K562 (cell line): ENCODE results near the gene SGPP2. TPM values are rescaled to one million over a fixed set of nuclear protein-coding genes. Genes with fewer than 3 reads are reported as not detected.

Source experiments
- ATAC-seq: fragments of 200-7000 bp; cut with Tn5 transposase; 3 replicates; pipeline ENCODE4 v1.9.1; 2020; ENCODE audit warnings: moderate library complexity
- BruUV-seq: library from RNA; stranded (reverse); fragments of 400-500 nt; replicated peaks from 2 replicates; lab custom pipeline; 2021; lab: Mats Ljungman, UMichigan
- CTCF ChIA-PET: fragments of 300-600 bp; formaldehyde crosslinking; extraction: SDS; loops from one replicate; lab custom pipeline; 2021; ENCODE audit warnings: low intra/inter-chr PET ratio; lab: Yijun Ruan, JAX
- POLR2A ChIA-PET: fragments of 300-600, 350-650 bp; sonication (Branson Sonifier 250); formaldehyde crosslinking; extraction: SDS; loops from one replicate; lab custom pipeline; 2021; ENCODE audit warnings: antibody characterized with exemption, inconsistent platforms; lab: Yijun Ruan, JAX
- DNase-seq, 4 experiments: peaks; one replicate each; pipeline versions ENCODE4 v3.0.0 to v3.0.0-alpha.2; 2011 to 2018; ENCODE audit warnings: low spot score in 3 of 4, mixed read lengths in 3 of 4; ENCODE audit errors: extremely low read depth in 1 of 4
- FAIRE-seq: peaks from 2 replicates; lab custom pipeline; 2011; peaks lifted over from hg19 to GRCh38; lab: Jason Lieb, UNC
- H2AFZ ChIP-seq: 2 replicates; pipeline ENCODE4 v1.6.0; 2011; ENCODE audit warnings: low read depth, low read length, control low read depth, inconsistent platforms
- H3K27ac ChIP-seq: fragments of 200-600 bp; 3 replicates; pipeline ENCODE4 v1.8.0; 2011; ENCODE audit warnings: low read depth, mild to moderate bottlenecking, control low read depth, inconsistent platforms, low read length, moderate library complexity, mixed read lengths; ENCODE audit errors: extremely low read depth
- H3K27me3 ChIP-seq, 2 experiments: fragments of 300-600 bp in 1 of 2; 2 replicates in 1 of 2; 3 replicates in 1 of 2; pipeline versions ENCODE4 v1.6.0 to v1.8.0; 2011; ENCODE audit warnings: inconsistent platforms in 2 of 2, low read length in 2 of 2, mild to moderate bottlenecking in 1 of 2, mixed read lengths in 1 of 2, moderate library complexity in 1 of 2; ENCODE audit not compliant: control insufficient read depth in 2 of 2, insufficient read depth in 2 of 2
- H3K36me3 ChIP-seq: fragments of 300-600 bp; 3 replicates; pipeline ENCODE4 v1.8.0; 2011; ENCODE audit warnings: mild to moderate bottlenecking, low read length, inconsistent platforms; ENCODE audit not compliant: control insufficient read depth, insufficient read depth
- H3K4me1 ChIP-seq, 2 experiments: fragments of 200-600 bp in 1 of 2; replicated peaks in 1 of 2; 2 replicates in 1 of 2; 3 replicates in 1 of 2; pipeline versions ENCODE4 v1.5.1 to v1.8.0; 2011; ENCODE audit warnings: inconsistent platforms in 2 of 2, low read length in 2 of 2, mild to moderate bottlenecking in 1 of 2, mixed read lengths in 1 of 2, moderate library complexity in 1 of 2; ENCODE audit not compliant: control insufficient read depth in 2 of 2, insufficient read depth in 2 of 2
- H3K4me2 ChIP-seq: 2 replicates; pipeline ENCODE4 v1.6.1; 2011; ENCODE audit warnings: low read length, control low read depth, inconsistent platforms, mixed read lengths; ENCODE audit not compliant: insufficient read depth
- H3K4me3 ChIP-seq: fragments of 200-600 bp; sonication (generic), shearing (Covaris generic); 2 replicates; pipeline ENCODE4 v1.5.1; 2016; ENCODE audit warnings: control low read depth, inconsistent platforms
- H3K79me2 ChIP-seq: fragments of 200-600 bp; 3 replicates; pipeline ENCODE4 v1.8.0; 2011; ENCODE audit warnings: low read length, inconsistent platforms; ENCODE audit not compliant: control insufficient read depth, insufficient read depth
- H3K9ac ChIP-seq, 2 experiments: 2 replicates each; pipeline versions ENCODE4 v1.6.0 to v1.6.1; 2011; ENCODE audit warnings: low read depth in 2 of 2, low read length in 2 of 2, control low read depth in 1 of 2, inconsistent platforms in 1 of 2, mild to moderate bottlenecking in 1 of 2, mixed read lengths in 1 of 2; ENCODE audit not compliant: insufficient read depth in 1 of 2
- H3K9me1 ChIP-seq: one replicate; pipeline ENCODE4 v1.6.0; 2011; ENCODE audit warnings: inconsistent platforms, mild to moderate bottlenecking, low read length, moderate library complexity; ENCODE audit not compliant: control insufficient read depth, insufficient read depth
- H3K9me3 ChIP-seq: replicated peaks from 2 replicates; pipeline ENCODE4 v1.5.1; 2011; ENCODE audit warnings: low read depth, low read length, inconsistent platforms; ENCODE audit not compliant: control insufficient read depth, insufficient read depth
- H4K20me1 ChIP-seq: replicated peaks from 2 replicates; pipeline ENCODE4 v1.6.1; 2011; ENCODE audit warnings: low read length, inconsistent platforms, mixed read lengths; ENCODE audit not compliant: control insufficient read depth, insufficient read depth
- BRD4 ChIP-seq: fragments of 200-600 bp; sonication (generic); IDR thresholded peaks from 2 replicates; pipeline ENCODE4 v1.6.1; 2017; ENCODE audit warnings: inconsistent platforms
- HLTF ChIP-seq: fragments of 450-650 bp; IDR thresholded peaks from 2 replicates; pipeline ENCODE4 v1.6.1; 2016
- ZBTB8A ChIP-seq: fragments of 450-650 bp; IDR thresholded peaks from 2 replicates; pipeline ENCODE4 v1.6.1; 2018; ENCODE audit warnings: mild to moderate bottlenecking, moderate library complexity; ENCODE audit not compliant: partially characterized antibody
- WGBS: fragments of 100-300 bp; shearing (Covaris generic); methylation state at CpG from one replicate; pipeline ENCODE4 v1.1.6; 2016; ENCODE audit warnings: low coverage, mixed read lengths; ENCODE audit not compliant: insufficient coverage; ENCODE audit errors: missing lambda C conversion rate; 5-methylcytosine and 5-hydroxymethylcytosine counted together
- in situ Hi-C: fragments of 300-500 bp; cut with MboI; formaldehyde crosslinking; loops from 4 replicates; pipeline ENCODE4 v1.15.0; 2018; ENCODE audit warnings: inconsistent platforms, mixed read lengths
- intact Hi-C: fragments of 100-400 bp; cut with micrococcal nuclease; formaldehyde crosslinking; loops from 2 replicates; pipeline ENCODE4 v1.14.2; 2022
- polyA plus RNA-seq, 8 experiments: library from polyadenylated mRNA; depleted of rRNA in 4 of 8; stranded (reverse) in 5 of 8; unstranded in 3 of 8; fragments of >200 nt; fragmentation: Nextera tagmentation in 2 of 8; fragmentation: Illumina TruSeq in 1 of 8; extraction: Ambion mirVana in 2 of 8; extraction: Trizol in 1 of 8; gene quantifications; 2 replicates each; pipeline versions ENCODE4 v1.2.1 to v1.2.3, GENCODE V29; 2011 to 2014; ENCODE audit warnings: inconsistent platforms in 1 of 8, missing spikeins in 1 of 8
- total RNA-seq, 7 experiments: library from RNA; depleted of rRNA in 6 of 7; stranded (reverse); fragments of >200 nt in 6 of 7; fragmentation: Illumina TruSeq in 2 of 7; extraction: Trizol in 2 of 7; gene quantifications; 2 replicates each; pipeline versions ENCODE4 v1.2.1 to v1.2.3, GENCODE V29; 2011 to 2021; ENCODE audit warnings: low replicate concordance in 1 of 7
- TF ChIP-seq, protein P1 (sequence below): fragments of 250-450 bp; sonication (Bioruptor Pico); IDR thresholded peaks from 2 replicates; pipeline ENCODE4 v1.4.0; 2020
- TF ChIP-seq, protein P2 (sequence below): sonication (generic); formaldehyde crosslinking; IDR thresholded peaks from 2 replicates; pipeline ENCODE4 v1.9.0; 2022; ENCODE audit warnings: mild to moderate bottlenecking, missing genetic modification reagents

SGPP2 gene
- total and polyA plus RNA-seq, 9 of the 15 experiments (the other 6 are each of a cell fraction or from before 2014, with no cell fraction given): 0.01 to 0.04 TPM; not detected in 7

DNA sequence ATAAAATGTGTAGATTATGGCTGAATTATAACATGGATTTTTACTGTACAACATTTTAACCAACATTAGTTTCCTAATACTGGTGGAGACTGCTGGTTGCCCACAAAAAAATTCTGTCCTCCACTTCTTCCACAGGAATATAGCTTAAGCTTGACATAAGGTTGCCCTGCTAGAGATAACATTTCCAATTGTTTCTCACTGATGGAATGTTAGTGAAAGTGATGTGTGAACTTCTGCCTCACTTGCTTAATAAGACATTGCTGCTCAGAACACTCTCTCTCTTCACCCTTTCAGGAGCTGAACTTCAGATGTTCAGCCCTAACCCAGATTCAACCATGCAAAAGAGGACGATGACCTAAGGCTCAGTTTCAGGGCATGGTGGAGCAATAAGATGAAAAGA is 2.7 kb upstream of the SGPP2 start (continued):
- TF ChIP-seq, protein P1, sequence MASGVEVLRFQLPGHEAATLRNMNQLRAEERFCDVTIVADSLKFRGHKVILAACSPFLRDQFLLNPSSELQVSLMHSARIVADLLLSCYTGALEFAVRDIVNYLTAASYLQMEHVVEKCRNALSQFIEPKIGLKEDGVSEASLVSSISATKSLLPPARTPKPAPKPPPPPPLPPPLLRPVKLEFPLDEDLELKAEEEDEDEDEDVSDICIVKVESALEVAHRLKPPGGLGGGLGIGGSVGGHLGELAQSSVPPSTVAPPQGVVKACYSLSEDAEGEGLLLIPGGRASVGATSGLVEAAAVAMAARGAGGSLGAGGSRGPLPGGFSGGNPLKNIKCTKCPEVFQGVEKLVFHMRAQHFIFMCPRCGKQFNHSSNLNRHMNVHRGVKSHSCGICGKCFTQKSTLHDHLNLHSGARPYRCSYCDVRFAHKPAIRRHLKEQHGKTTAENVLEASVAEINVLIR (CRISPR knock-in tag): no peak
- no peak for TF ChIP-seq BRD4

GRCh38 chr2:222423186-222423585 is 1.2 kb upstream of the SGPP2 start:
- ChIA-PET POLR2A (no interaction called here), CTCF (no interaction called here)
- Histone ChIP-seq H3K36me3 (no peaks in the 10 kb centered on the region), H3K4me1 (no peaks in the 10 kb centered on the region), H2AFZ (no peak overlapping the region), H3K27ac (no peak overlapping the region), H3K4me2 (no peak overlapping the region), H3K9me3 (no peaks in the 10 kb centered on the region), H3K9me1 (no peaks in the 10 kb centered on the region), H3K9ac (no peak overlapping the region), H4K20me1 (no peaks in the 10 kb centered on the region), H3K27me3 (peaks cover 0 to 10% of the 10 kb centered on the region in 2 experiments; a peak in 3 of 5 replicates), H3K79me2 (no peaks in the 10 kb centered on the region), H3K4me3 (no peak overlapping the region)
- DNase-seq (no peak), FAIRE-seq (no peak), ATAC-seq (no peak)
- in situ Hi-C loops (no loop called here), intact Hi-C loops (no loop called here)
- TF ChIP-seq, protein P2, sequence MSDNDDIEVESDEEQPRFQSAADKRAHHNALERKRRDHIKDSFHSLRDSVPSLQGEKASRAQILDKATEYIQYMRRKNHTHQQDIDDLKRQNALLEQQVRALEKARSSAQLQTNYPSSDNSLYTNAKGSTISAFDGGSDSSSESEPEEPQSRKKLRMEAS (CRISPR knock-in tag): no peak
- TF ChIP-seq ZBTB8A: no peak
- TF ChIP-seq HLTF: no peak
- no TSS peak for BruUV-seq
- WGBS: 0% methylated on average over 3 of the region's 3 CpGs
